ENCODE data around the gene ADAMTS17. TPM values are rescaled to one million over a fixed set of nuclear protein-coding genes. Genes with fewer than 3 reads are reported as not detected.

ADAMTS17 gene
- total and polyA plus RNA-seq, 4 donors: 0.28 to 46.9 (median 9.1) TPM

- WGBS: 91% methylated on average over 3 of the region's 3 CpGs
- H3K4me1 ChIP-seq (ENCODE audit: control insufficient read depth in 4 of 4, insufficient read depth in 4 of 4, low read length in 3 of 4): no peaks in the 10 kb centered on the region
- no peak for DNase-seq (ENCODE audit: low spot score)
- no peak overlapping the region for H3K4me3 ChIP-seq (ENCODE audit: low read depth in 1 of 3, low read length in 3 of 3)
- TF ChIP-seq ZBTB33 (IDR thresholded peaks at IDR 0.05) (no peak), CTCF (IDR thresholded peaks at IDR 0.05; ENCODE audit: low read depth, low read length, missing input control) (no peak), TAF1 (conservative IDR thresholded peaks at IDR 0.05) (no peak), HNF4A (conservative IDR thresholded peaks at IDR 0.05) (no peak), HNF4G (IDR thresholded peaks at IDR 0.05) (no peak), JUND (IDR thresholded peaks at IDR 0.05) (no peak), REST (IDR thresholded peaks at IDR 0.05) (no peak), YY1 (IDR thresholded peaks at IDR 0.05) (no peak), FOXA2 (IDR thresholded peaks at IDR 0.05) (no peak), NR2F2 (IDR thresholded peaks at IDR 0.05) (no peak), EGR1 (IDR thresholded peaks at IDR 0.05; ENCODE audit: low read depth in 2 of 2) (no peak)
- no peaks in the 10 kb centered on the region for H3K9me3 ChIP-seq (ENCODE audit: control insufficient read depth in 4 of 4, low read length in 3 of 4)
- no peaks in the 10 kb centered on the region for H3K27me3 ChIP-seq (ENCODE audit: control insufficient read depth in 4 of 4, insufficient read depth in 4 of 4, low read length in 3 of 4)
- H3K9ac ChIP-seq (ENCODE audit: low read depth in 1 of 2, low read length in 2 of 2): no peak overlapping the region
- peaks cover 0 to 9% (median 5%) of the 10 kb centered on the region in 4 donors for H3K36me3 ChIP-seq (ENCODE audit: control insufficient read depth in 4 of 4, insufficient read depth in 3 of 4, low read depth in 1 of 4, low read length in 3 of 4)
- H3K27ac ChIP-seq (ENCODE audit: low read depth in 1 of 2, low read length in 2 of 2): no peak overlapping the region
Observed at GRCh38 chr15:99987701-99988100, 354.1 kb downstream of the ADAMTS17 start.

- H3K9ac ChIP-seq (ENCODE audit: low read depth in 1 of 2, low read length in 2 of 2): no peak overlapping the region
- WGBS: 96% methylated on average over 5 of the region's 5 CpGs
- H3K27me3 ChIP-seq (ENCODE audit: control insufficient read depth in 4 of 4, insufficient read depth in 4 of 4, low read length in 3 of 4): no peaks in the 10 kb centered on the region
- DNase-seq (ENCODE audit: low spot score): no peak
- H3K9me3 ChIP-seq (ENCODE audit: control insufficient read depth in 4 of 4, low read length in 3 of 4): no peaks in the 10 kb centered on the region
- no peak overlapping the region for H3K27ac ChIP-seq (ENCODE audit: low read depth in 1 of 2, low read length in 2 of 2)
- H3K36me3 ChIP-seq (ENCODE audit: control insufficient read depth in 4 of 4, insufficient read depth in 3 of 4, low read depth in 1 of 4, low read length in 3 of 4): peaks cover 0 to 7% (median 4%) of the 10 kb centered on the region in 4 donors
- no peaks in the 10 kb centered on the region for H3K4me1 ChIP-seq (ENCODE audit: control insufficient read depth in 4 of 4, insufficient read depth in 4 of 4, low read length in 3 of 4)
- H3K4me3 ChIP-seq (ENCODE audit: low read depth in 1 of 3, low read length in 3 of 3): no peak overlapping the region
- TF ChIP-seq YY1 (IDR thresholded peaks at IDR 0.05) (no peak), MAX (IDR thresholded peaks at IDR 0.05) (no peak), HNF4A (conservative IDR thresholded peaks at IDR 0.05) (no peak), ATF3 (IDR thresholded peaks at IDR 0.05) (no peak), TAF1 (conservative IDR thresholded peaks at IDR 0.05) (no peak), GABPA (IDR thresholded peaks at IDR 0.05 in 1 of 2, conservative IDR thresholded peaks at IDR 0.05 in 1 of 2) (no peak), SP1 (IDR thresholded peaks at IDR 0.05) (no peak), HNF4G (IDR thresholded peaks at IDR 0.05) (no peak), RAD21 (IDR thresholded peaks at IDR 0.05) (no peak), CTCF (IDR thresholded peaks at IDR 0.05; ENCODE audit: low read depth, low read length, missing input control) (no peak), ZBTB33 (IDR thresholded peaks at IDR 0.05) (no peak), RXRA (IDR thresholded peaks at IDR 0.05) (no peak), FOXA1 (IDR thresholded peaks at IDR 0.05) (no peak)
Observed at GRCh38 chr15:99987119-99987506, 354.7 kb downstream of the ADAMTS17 start.
